ENCODE measurements around the gene NAT16. TPM values are rescaled to one million over a fixed set of nuclear protein-coding genes. Genes with fewer than 3 reads are reported as not detected.

The NAT16 gene
- total RNA-seq: not detected

- H3K9me3 Mint-ChIP-seq: no peaks in the 10 kb centered on the region
- H3K4me1 Mint-ChIP-seq (ENCODE audit: low read depth): peaks cover 12% of the 10 kb centered on the region
- H3K36me3 Mint-ChIP-seq (ENCODE audit: low read depth): no peaks in the 10 kb centered on the region
- no peak within 1 kb of the TSS for H3K27ac Mint-ChIP-seq
- no peak for DNase-seq
- intact Hi-C loops (cut with micrococcal nuclease): no loop called here
- CTCF ChIA-PET: no interaction called here
- peaks cover 54% of the 10 kb centered on the region for H3K27me3 Mint-ChIP-seq (ENCODE audit: low read depth)
- H3K4me3 Mint-ChIP-seq: no peak within 1 kb of the TSS
Measured at GRCh38 chr7:101180130-101180755, at the start of gene NAT16. NAT16 (minus strand) TSS chr7:101180293; CDS start chr7:101174807, 5,486 bp downstream.

DNA sequence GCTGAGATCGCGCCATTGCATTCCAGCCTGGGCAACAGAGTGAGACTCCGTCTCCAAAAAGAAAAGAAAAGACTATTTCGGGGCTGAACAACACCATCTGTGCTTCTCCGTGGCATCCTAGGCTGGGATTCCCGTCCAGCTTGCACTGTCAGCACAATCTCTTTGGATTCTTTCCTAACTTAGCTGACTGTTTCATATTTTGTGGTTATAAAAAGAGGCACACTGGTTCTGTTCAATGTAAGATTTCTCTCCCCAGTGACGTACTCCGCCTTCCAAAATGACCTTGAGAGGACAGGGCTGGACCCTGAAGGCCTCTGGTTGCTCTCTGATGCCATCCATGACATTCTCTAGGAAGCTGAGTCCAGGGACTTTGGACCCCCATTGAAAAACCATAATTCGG, 46.6 kb upstream of the NAT16 start:
- Mint-ChIP-seq H3K36me3 (ENCODE audit: low read depth) (peaks cover 17% of the 10 kb centered on the region), H3K27ac (no peak overlapping the region), H3K9me3 (no peaks in the 10 kb centered on the region), H3K27me3 (ENCODE audit: low read depth) (no peaks in the 10 kb centered on the region), H3K4me3 (no peak overlapping the region), H3K4me1 (ENCODE audit: low read depth) (peaks cover under 1% of the 10 kb centered on the region)
- CTCF ChIA-PET: interaction anchor here (0.8 to 1.1 kb wide), 2 partner anchors 34 to 83 kb away, joined by 3 to 5 read pairs; no protein-coding TSS in a partner anchor
- intact Hi-C loops (cut with micrococcal nuclease): no loop called here
- DNase-seq: no peak

GRCh38 chr7:101225650-101226049, 45.6 kb upstream of the NAT16 start:
- Mint-ChIP-seq H3K4me3 (no peak overlapping the region), H3K4me1 (ENCODE audit: low read depth) (peaks cover 7% of the 10 kb centered on the region), H3K36me3 (ENCODE audit: low read depth) (peaks cover 14% of the 10 kb centered on the region), H3K9me3 (no peaks in the 10 kb centered on the region), H3K27ac (no peak overlapping the region), H3K27me3 (ENCODE audit: low read depth) (no peaks in the 10 kb centered on the region)
- intact Hi-C loops (cut with micrococcal nuclease): no loop called here
- CTCF ChIA-PET: interaction anchor here (0.6 kb wide), 1 partner anchor 89 kb away, joined by 3 read pairs; no protein-coding TSS in a partner anchor
- DNase-seq: no peak

- Mint-ChIP-seq H3K4me1 (ENCODE audit: low read depth) (peaks cover 20% of the 10 kb centered on the region), H3K4me3 (no peak overlapping the region), H3K36me3 (ENCODE audit: low read depth) (peaks cover 11% of the 10 kb centered on the region), H3K27ac (no peak overlapping the region), H3K27me3 (ENCODE audit: low read depth) (no peaks in the 10 kb centered on the region), H3K9me3 (no peaks in the 10 kb centered on the region)
- intact Hi-C loops (cut with micrococcal nuclease): no loop called here
- DNase-seq: no peak
- CTCF ChIA-PET: no interaction called here
Measured at GRCh38 chr7:101223528-101223927, 43.4 kb upstream of the NAT16 start.

GRCh38 chr7:101222275-101222830, 42.3 kb upstream of the NAT16 start:
- H3K9me3 Mint-ChIP-seq: no peaks in the 10 kb centered on the region
- CTCF ChIA-PET: interaction anchor here (0.7 to 1.3 kb wide), 2 partner anchors 22 to 79 kb away, joined by 3 to 6 read pairs; no protein-coding TSS in a partner anchor
- no peak for DNase-seq
- H3K27me3 Mint-ChIP-seq (ENCODE audit: low read depth): no peaks in the 10 kb centered on the region
- intact Hi-C loops (cut with micrococcal nuclease): no loop called here
- H3K27ac Mint-ChIP-seq: no peak overlapping the region
- H3K4me3 Mint-ChIP-seq: no peak overlapping the region
- peaks cover 22% of the 10 kb centered on the region for H3K4me1 Mint-ChIP-seq (ENCODE audit: low read depth)
- H3K36me3 Mint-ChIP-seq (ENCODE audit: low read depth): peaks cover 11% of the 10 kb centered on the region

DNA sequence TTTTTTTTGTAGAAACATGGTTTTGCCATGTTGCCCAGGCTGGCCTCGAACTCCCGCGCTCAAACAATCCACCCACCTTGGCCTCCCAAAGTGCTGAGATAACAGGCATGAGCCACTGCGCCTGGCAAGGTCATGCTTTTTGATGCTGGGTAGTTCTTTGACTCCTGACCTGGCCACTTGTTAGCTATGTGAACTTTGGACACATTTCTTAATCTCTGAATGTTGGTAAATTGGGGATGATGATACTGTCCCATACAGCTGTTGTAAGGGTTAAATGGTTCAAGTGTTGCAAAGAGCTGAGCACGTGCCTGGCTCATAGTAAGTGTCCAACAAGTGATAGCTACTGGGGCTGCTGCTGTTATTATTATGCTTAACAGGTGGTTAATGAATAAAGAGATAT, 40.2 kb upstream of the NAT16 start:
- no peak overlapping the region for H3K27ac Mint-ChIP-seq
- H3K27me3 Mint-ChIP-seq (ENCODE audit: low read depth): no peaks in the 10 kb centered on the region
- peaks cover 11% of the 10 kb centered on the region for H3K36me3 Mint-ChIP-seq (ENCODE audit: low read depth)
- peaks cover 35% of the 10 kb centered on the region for H3K4me1 Mint-ChIP-seq (ENCODE audit: low read depth)
- no peaks in the 10 kb centered on the region for H3K9me3 Mint-ChIP-seq
- intact Hi-C loops (cut with micrococcal nuclease): no loop called here
- CTCF ChIA-PET: interaction anchor here (0.6 to 1.0 kb wide), 4 partner anchors 24 to 686 kb away, joined by 3 to 4 read pairs (median 3); no protein-coding TSS in a partner anchor
- H3K4me3 Mint-ChIP-seq: no peak overlapping the region
- DNase-seq: no peak

- no peaks in the 10 kb centered on the region for H3K27me3 Mint-ChIP-seq (ENCODE audit: low read depth)
- H3K27ac Mint-ChIP-seq: peak overlapping the region; percentile 73
- no peaks in the 10 kb centered on the region for H3K9me3 Mint-ChIP-seq
- H3K4me3 Mint-ChIP-seq: peak overlapping the region; percentile 89
- H3K36me3 Mint-ChIP-seq (ENCODE audit: low read depth): peaks cover 4% of the 10 kb centered on the region
- no peak for DNase-seq
- CTCF ChIA-PET: interaction anchor here (0.6 to 3.3 kb wide), 10 partner anchors 18 to 343 kb away, joined by 3 to 18 read pairs (median 7); partner anchors contain the start of genes FIS1 and MOGAT3
- intact Hi-C loops (cut with micrococcal nuclease): loop anchor here (1.0 kb wide), 3 partner anchors 27 to 343 kb away; partner anchors contain the start of genes FIS1 and SRRT
- H3K4me1 Mint-ChIP-seq (ENCODE audit: low read depth): peaks cover 35% of the 10 kb centered on the region
Measured at GRCh38 chr7:101218236-101219125, 38.4 kb upstream of the NAT16 start.

DNA sequence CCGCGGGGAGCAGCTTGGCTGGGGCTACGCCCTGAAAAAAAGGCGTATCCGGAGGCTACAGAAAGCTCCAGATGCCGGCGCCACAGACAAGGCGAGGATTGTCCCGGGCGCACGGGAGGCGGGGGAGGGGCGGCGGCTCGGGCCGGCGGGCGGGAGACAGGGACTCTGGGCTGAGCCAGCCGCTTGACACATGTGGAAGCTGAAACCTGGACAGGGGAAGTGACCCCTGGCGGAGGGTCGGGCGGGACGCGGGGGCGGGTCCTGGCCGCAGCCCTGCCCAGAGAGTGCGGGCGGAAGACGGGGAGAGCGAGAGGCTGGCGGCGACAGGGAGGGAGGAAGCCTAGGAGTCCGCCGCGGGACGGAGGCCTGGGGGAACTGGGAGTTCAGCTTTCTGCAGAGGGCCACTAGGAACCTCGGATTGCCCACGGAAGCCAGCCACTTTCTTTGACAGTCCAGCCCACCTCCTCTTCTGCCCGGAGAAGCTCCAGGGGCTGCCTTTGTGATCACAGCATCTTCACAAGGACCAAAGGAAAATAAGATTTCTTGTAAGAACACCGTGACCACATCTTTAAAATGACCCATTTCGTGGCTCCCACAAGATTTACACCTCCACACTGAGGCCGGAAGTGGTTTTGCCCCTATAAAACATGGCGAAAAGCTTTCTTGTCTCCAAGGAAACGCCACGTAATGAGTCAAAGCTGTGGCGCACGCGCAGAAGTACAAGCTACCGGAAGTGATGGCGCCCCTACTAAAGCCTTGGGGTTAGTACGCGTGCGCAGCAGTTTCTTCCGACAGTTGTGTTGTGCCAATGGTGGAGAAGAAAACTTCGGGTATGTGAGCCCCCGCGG, 37.5 kb upstream of the NAT16 start, which contains the start of the genes PLOD3 and ZNHIT1:
Gene PLOD3 (minus strand): TSS at position 194 of the 848 bp plus-strand sequence. CDS start 307 bp downstream, outside the sequence.
Gene ZNHIT1 (plus strand): TSS at position 778 of the 848 bp plus-strand sequence. CDS start 31 bp downstream, at position 809.
- peak within 1 kb of the TSS; percentile 89 for H3K4me3 Mint-ChIP-seq
- H3K4me1 Mint-ChIP-seq (ENCODE audit: low read depth): peaks cover 35% of the 10 kb centered on the region
- CTCF ChIA-PET: interaction anchor here (0.9 to 3.3 kb wide), 11 partner anchors 17 to 342 kb away, joined by 3 to 18 read pairs (median 6); partner anchors contain the start of genes FIS1 and MOGAT3
- DNase-seq: peak; percentile 98
- H3K27ac Mint-ChIP-seq: peak within 1 kb of the TSS; percentile 73
- intact Hi-C loops (cut with micrococcal nuclease): loop anchor here (1.0 kb wide), 3 partner anchors 28 to 342 kb away; partner anchors contain the start of genes FIS1 and SRRT
- H3K27me3 Mint-ChIP-seq (ENCODE audit: low read depth): no peaks in the 10 kb centered on the region
- no peaks in the 10 kb centered on the region for H3K9me3 Mint-ChIP-seq
- H3K36me3 Mint-ChIP-seq (ENCODE audit: low read depth): peaks cover 4% of the 10 kb centered on the region

DNA sequence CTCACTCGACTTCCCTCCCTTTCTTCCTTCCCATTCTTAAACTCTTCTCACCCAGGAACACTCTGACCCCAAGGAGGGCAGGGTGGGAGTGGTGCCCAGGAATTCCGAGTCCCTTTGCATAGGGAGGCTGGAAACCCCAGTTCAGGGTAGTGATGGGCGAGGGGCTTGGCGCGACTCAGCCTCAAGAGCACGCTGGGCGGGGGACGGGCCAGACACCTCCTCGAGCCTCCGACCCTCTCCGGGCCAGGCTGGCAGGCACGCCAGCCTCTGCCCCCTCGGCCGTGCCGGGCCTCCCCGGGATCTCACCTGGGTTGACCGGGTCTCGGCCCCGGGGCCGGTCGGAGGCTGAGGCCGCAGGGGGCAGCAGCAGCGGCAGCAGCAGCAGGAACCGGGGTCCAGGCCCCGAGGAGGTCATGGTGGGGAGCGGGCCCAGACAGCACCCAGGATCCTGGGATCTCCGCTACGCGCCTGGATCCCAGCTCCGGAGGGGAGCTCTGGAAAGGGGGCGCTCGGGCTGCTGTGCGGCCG, 36.8 kb upstream of the NAT16 start:
- H3K27ac Mint-ChIP-seq: no peak overlapping the region

DNA sequence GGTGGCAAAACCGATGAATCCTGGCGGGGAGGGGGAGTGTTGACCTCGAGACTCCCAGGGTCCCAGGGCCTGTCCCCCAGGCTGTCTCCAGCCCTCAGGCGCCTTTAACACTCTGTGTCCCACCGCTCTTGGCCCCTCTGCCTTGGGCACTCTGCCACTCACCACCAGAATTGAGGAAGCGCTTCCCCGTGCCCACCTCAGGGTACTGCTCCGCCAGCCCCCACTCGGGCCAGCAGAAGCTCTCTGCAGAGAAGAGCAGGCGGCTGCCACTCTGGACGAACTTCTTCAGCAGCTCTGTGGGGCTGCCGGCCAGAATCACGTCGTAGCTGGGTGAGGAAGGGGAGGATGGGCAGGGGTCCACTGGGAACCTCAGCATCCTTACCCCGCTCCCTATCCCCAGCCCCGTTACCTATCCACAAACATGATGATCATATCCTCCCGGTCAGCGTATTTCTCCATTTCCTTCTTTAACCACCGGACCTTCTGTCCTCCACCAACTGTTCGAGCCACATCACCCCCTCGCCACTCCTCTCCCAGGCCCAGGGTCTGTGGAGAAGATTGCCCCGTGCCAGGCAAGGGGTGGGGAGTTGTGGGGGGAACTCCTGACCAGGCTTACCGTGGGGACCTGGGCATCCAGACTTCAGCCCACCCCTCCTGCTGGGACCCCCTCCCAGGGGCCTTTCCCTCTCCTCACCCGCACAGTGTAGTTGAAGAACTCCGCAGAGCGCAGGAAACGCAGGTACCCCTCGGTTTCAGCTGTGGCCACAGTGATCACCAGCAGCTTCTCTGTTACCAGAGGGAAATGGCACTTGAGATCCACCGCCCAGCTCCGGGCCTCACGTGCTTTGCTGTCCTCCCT, 36.1 kb upstream of the NAT16 start:
- intact Hi-C loops (cut with micrococcal nuclease): no loop called here
- H3K4me1 Mint-ChIP-seq (ENCODE audit: low read depth): peaks cover 31% of the 10 kb centered on the region
- H3K9me3 Mint-ChIP-seq: no peaks in the 10 kb centered on the region
- H3K36me3 Mint-ChIP-seq (ENCODE audit: low read depth): peaks cover 4% of the 10 kb centered on the region
- CTCF ChIA-PET: interaction anchor here (0.7 to 3.3 kb wide), 5 partner anchors 24 to 72 kb away, joined by 3 to 16 read pairs (median 8); no protein-coding TSS in a partner anchor
- no peak for DNase-seq
- no peaks in the 10 kb centered on the region for H3K27me3 Mint-ChIP-seq (ENCODE audit: low read depth)
- peak overlapping the region; percentile 89 for H3K4me3 Mint-ChIP-seq
- H3K27ac Mint-ChIP-seq: no peak overlapping the region

More for the DNA sequence above, 36.8 kb upstream of the NAT16 start:
- intact Hi-C loops (cut with micrococcal nuclease): no loop called here
- H3K4me1 Mint-ChIP-seq (ENCODE audit: low read depth): peaks cover 35% of the 10 kb centered on the region
- no peaks in the 10 kb centered on the region for H3K9me3 Mint-ChIP-seq
- CTCF ChIA-PET: interaction anchor here (0.9 to 3.3 kb wide), 7 partner anchors 24 to 158 kb away, joined by 3 to 18 read pairs (median 8); partner anchors contain the start of gene FIS1
- H3K4me3 Mint-ChIP-seq: peak overlapping the region; percentile 89
- no peaks in the 10 kb centered on the region for H3K27me3 Mint-ChIP-seq (ENCODE audit: low read depth)
- H3K36me3 Mint-ChIP-seq (ENCODE audit: low read depth): peaks cover 4% of the 10 kb centered on the region
- DNase-seq: no peak
